Putamen (tissue), 1 donor: ENCODE data around the gene SLC5A11.
"Not testable (repeated sequence)": the region's sequence is repeated elsewhere in the genome, so short reads cannot be mapped to it uniquely, and the experiment has no call there.

Source experiments
- DNase-seq: peaks from one replicate; pipeline ENCODE4 v3.0.0-alpha.2; 2016; ENCODE audit warnings: low spot score

SLC5A11 gene

DNA sequence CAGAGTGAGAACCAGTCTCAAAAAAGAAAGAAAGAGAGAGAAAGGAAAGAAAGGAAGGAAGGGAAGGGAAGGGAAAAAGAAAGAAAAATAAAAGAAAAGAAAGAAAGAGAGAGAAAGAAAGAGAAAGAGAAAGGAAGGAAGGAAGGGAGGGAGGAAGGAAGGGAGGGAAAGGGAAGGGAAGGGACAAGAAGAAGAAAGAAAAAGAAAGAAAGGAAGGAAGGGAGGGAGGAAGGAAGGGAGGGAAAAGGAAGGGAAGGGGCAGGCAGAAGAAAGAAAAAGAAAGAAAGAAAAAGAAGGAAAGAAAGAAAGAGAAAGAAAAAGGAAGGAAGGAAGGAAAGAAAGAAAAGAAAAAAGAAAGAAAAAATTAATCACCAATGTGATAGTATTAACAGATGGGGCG lies 15.7 kb downstream of the SLC5A11 start:
- DNase-seq, result no peak

DNA sequence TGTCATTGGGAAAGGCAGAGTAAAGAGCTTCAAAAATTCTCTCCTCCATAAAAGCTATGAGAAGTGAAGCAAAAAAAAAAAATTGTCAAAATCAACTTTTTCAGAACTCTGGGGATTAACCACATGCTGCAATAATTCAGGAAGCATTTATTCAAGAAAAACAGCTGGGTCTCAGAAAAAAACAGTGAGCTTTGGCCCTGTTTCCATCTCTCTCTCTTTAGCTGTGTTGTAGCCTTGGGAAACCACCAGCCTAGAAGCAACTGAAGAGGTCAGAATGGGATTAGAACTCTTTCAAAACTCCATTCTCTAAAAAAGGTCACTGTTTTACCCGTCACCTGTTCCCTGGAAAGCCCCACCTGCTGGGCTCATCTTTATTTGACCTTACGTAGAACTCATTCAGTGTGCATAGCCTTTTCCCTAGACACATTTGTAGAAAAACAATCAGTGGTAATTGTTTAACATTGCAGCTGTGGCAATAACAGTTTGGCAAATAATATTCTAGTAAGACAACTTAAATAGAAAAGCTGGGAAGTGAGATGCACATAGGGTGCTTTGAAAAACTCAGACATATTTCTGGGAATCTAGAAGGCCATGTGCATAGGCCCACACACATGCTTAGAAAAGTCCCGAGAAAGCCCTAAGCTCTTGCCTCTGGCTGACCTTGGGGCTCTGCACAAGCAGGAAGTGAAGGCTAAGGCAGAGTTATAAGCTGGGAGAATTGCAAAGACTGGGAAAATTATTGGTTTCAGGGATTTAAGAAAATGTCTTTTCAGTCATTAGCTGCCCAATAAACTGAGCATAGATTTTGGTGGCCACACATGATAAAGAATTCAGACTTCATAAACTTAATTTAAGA lies 18.0 kb downstream of the SLC5A11 start:
- DNase-seq, result no peak

GRCh38 chr16:24869033-24869432 lies 23.3 kb downstream of the SLC5A11 start:
- DNase-seq, result no peak

DNA sequence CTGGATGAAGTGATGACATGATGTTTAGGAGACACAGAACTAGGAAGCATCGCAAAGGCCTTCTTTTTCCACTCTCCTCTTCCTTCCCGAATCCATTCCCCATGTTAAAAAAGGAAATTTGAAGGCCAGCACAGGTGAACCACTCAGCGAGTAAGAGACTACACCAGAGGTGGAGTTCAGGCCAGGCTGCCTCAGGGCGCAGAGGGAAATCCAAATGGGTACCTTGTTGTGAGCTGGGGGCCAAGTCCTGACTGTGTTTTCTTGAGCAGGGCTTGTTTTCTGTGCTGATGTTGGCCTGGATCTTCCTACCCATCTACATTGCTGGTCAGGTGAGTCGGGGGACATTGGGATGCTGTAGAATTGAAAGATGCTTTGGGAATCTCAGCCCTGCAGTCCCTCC lies 26.1 kb downstream of the SLC5A11 start:
- DNase-seq, result no peak

GRCh38 chr16:24873028-24873427 lies 27.3 kb downstream of the SLC5A11 start:
- no peak for DNase-seq

DNA sequence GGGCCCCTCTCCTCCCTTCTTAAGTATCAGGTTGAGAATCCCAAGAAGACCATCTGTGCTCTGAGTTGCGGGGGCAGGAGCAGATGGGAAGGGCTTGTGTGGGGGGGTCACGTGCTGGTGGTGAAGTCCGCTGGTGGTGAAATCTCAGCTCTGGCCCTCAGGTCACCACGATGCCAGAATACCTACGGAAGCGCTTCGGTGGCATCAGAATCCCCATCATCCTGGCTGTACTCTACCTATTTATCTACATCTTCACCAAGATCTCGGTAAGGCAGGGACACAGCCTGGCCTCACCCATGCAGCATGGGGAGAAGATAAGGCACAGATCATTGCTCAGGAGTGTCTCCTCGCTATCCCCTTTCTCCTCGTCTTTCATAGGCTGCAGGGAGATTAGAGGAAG lies 29.7 kb downstream of the SLC5A11 start:
- DNase-seq, result no peak

GRCh38 chr16:24876231-24876630 lies 30.5 kb downstream of the SLC5A11 start:
- DNase-seq, result no peak

DNA sequence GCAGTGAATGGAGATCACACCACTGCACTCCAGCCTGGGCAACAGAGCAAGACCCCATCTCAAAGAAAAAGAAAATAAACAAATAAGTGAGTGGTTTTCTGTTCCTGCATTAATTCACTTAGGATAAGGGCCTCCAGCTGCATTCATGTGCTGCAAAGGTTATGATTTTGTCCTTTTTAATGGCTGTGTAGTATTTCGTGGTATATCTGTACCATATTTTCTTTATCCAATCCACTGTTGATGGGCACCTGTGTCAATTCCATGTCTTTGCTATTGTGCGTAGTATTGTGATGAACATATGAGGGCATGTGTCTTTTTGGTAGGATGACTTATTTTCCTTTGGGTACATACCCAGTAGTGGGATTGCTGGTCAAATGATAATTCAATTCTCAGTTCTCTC lies 33.9 kb downstream of the SLC5A11 start:
- no peak for DNase-seq

GRCh38 chr16:24883714-24884151 lies 38.0 kb downstream of the SLC5A11 start:
- DNase-seq, result no peak

DNA sequence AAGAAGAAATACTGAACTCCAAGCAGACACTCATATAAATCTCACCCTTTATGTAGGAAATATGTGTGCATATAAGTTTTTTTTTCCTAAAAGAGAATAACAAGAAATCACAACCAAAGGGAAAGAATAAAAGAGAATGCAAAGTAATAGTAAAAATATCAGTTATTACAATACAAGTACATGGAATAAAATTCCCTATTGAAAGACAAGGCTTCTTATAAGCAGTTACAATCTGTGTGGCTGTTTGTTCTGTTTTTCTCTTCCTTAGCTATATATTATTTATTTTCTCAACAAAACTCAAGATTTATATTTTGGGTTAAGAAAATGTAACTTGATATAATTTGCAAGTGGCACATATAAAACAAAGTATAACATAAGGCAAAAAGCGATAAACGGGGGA lies 41.7 kb downstream of the SLC5A11 start:
- no peak for DNase-seq

DNA sequence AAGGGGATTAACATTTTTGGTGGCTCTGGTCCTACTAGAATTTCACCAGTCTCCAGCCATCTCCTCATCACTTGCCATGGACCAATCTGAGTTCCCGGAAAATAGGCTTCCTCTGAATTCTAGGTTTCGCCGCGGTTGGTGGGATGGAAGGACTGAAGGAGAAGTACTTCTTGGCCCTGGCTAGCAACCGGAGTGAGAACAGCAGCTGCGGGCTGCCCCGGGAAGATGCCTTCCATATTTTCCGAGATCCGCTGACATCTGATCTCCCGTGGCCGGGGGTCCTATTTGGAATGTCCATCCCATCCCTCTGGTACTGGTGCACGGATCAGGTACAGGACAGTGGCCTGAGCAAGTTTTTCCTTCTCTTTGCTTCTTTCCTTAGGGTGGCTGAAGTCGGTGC lies 45.0 kb downstream of the SLC5A11 start:
- DNase-seq, result no peak

DNA sequence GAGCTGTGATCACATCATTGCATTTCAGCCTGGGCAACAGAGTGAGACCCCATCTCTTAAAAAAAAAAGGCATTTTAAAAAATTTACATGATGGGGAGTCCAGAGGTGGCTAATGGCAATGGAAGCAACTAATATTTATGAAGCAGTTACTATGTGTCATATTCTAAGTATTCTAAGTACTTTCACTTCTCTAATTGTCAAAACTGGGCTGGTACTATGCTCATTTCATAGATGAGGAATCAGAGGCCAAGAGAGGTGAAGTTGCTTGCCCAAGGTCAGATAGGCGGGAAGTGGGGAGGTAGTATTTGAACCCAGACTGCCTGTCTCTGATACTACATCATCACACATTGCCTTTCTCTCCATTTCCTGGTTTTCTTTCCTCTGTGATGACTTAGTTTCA lies 50.7 kb downstream of the SLC5A11 start:
- DNase-seq, result no peak

DNA sequence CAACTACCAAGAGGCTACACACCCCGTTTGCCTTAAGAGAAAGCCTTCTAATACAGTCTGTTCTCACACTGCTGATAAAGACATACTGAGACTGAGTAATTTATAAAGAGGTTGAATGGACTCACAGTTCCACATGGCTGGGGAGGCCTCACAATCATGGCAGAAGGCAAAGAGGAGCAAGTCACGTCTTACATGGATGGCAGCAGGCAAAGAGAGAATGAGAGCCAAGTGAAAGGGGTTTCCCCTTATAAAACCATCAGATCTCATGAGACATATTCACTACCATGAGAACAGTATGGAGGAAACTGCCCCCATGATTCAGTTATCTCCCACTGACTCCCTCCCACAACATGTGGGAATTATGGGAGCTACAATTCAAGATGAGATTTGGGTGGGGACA lies 51.8 kb downstream of the SLC5A11 start:
- not testable (repeated sequence) for DNase-seq

DNA sequence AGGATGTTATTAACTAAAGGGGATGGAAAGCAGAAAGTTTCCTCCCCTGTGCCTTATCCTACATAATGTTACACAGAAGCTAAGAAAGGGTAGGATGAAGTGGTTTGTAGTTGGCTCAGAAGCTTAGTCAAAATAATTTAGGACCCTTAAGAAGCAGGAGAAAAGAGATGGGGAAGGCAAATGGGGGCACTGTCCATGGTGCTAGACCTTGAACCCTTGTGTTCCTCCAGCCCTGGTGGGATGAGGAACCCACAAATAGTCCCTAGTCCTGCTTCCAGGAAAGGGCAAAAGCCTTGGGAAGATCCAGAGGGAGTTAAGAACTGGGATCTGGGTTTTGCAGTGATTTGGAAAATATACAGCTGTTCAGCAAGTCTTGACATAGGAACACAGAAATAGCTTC lies 54.5 kb downstream of the SLC5A11 start:
- no peak for DNase-seq

DNA sequence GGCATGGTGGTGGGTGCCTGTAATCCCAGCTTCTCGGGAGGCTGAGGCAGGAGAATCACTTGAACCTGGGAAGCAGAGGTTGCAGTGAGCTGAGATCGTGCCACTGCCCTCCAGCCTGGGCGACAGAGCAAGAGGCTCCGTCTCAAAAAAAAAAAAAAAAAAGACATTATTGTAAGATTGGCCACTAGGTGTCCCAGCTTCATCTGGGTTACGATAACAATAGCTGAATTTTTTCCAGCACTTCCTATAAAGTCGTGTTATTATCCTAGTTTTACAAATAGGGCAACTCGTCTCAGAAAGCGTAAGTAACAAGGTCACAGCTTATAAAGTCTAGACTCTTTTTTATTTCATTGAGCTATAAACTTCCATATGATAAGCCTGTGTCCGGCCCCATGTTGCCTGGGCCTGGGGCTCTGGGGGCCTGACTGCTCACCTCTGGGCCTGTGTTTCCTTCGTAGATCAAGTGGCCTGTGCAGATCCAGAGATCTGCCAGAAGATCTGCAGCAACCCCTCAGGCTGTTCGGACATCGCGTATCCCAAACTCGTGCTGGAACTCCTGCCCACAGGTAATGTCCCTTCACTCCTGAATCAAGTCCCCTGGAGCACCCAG lies 60.5 kb downstream of the SLC5A11 start:
- no peak for DNase-seq

DNA sequence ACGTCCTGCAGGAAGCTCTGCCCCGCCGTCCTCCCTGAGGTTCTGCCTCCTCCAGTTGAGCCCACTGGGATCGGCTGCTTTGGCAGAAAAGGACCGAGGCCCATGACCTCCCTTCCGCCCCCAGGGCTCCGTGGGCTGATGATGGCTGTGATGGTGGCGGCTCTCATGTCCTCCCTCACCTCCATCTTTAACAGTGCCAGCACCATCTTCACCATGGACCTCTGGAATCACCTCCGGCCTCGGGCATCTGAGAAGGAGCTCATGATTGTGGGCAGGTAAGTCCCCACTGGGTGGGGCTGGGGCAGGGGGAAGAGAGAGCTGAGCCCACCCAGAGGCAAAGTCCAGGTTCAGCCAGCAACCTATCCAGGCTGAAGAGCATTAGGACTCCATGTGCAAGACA lies 61.1 kb downstream of the SLC5A11 start:
- no peak for DNase-seq

- no peak for DNase-seq
Observed at GRCh38 chr16:24908716-24909115, 63.0 kb downstream of the SLC5A11 start.

GRCh38 chr16:24909856-24910255 lies 64.1 kb downstream of the SLC5A11 start:
- DNase-seq, result no peak

DNA sequence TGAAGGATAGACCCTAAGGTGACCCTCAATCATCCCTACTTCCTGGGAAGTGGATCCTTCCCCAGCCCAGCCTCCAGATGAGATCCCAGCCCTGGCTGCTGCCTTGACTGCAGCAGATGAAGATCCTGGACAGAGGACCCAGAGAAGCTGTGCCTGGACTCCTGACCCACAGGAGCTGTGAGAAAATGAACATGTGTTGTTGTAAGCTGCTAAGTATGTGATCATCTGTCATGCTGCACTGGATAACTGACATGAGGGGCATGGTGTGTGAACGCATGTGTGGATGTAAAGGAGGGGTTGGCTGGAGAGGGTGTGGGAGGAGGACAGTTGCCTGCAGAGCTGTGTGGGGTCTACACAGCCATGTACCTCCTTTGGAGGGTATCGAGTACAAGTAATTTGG lies 69.3 kb downstream of the SLC5A11 start:
- DNase-seq, result no peak

GRCh38 chr16:24915576-24915975 lies 69.8 kb downstream of the SLC5A11 start:
- DNase-seq, result no peak

DNA sequence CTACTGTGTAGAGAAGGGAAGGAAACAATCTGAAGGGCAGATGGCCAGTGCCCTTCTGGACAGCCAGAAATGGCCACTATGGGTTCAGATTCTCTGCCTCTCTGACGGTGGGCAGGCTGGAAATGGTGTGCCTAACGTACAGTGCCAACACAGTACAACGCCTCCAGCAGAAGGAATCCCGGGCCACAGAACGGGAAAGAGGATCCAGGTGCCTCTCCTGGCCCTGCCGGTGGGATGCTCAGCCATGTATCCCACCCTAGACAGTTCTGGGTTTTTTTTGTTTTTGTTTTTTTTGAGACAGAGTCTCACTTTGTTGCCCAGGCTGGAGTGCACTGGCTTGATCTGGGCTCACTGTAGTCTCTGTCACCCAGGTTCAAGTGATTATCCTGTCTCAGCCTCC lies 71.5 kb downstream of the SLC5A11 start:
- DNase-seq, result no peak

- no peak for DNase-seq
Observed at GRCh38 chr16:24917891-24918290, 72.1 kb downstream of the SLC5A11 start.

DNA sequence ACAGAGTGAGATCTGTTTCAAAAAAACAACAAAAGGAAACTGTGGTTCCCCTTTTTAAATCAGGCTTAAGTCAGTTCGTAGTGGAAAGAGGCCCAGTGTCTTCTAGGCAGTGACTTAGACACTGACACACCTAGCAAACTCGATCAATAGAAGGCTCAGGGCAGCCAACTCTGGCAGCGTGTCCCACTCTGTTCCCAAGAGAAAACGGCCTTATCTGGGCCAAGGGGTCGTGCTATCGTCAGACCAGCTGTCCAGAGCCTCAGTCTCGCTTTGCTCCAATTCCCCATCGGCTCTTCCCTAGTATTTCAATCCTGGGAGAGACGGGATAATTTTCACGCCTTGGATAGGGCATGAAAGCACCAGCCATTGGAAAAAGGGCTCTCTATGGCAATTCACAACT lies 72.9 kb downstream of the SLC5A11 start:
- no peak for DNase-seq

- DNase-seq, result peak; percentile 12
Observed at GRCh38 chr16:24919536-24919935, 73.8 kb downstream of the SLC5A11 start.
